ENCODE results near the gene PCGF3.

PCGF3 gene

GRCh38 chr4:663046-663437 lies 42.6 kb upstream of the PCGF3 start:
- ATAC-seq = no peak
- no peak for TF ChIP-seq ZNF70 (CRISPR knock-in tag; IDR thresholded peaks at IDR 0.05)
- no peak for TF ChIP-seq ZC3H10 (CRISPR knock-in tag; IDR thresholded peaks at IDR 0.05)
- no peak for TF ChIP-seq ISL1 (CRISPR knock-in tag; IDR thresholded peaks at IDR 0.05)
- no peak for TF ChIP-seq ARNTL (CRISPR knock-in tag; IDR thresholded peaks at IDR 0.05; ENCODE audit: borderline replicate concordance, low read depth)
- no peak for TF ChIP-seq OSR1 (CRISPR knock-in tag; IDR thresholded peaks at IDR 0.05)
- TF ChIP-seq CREB5 (CRISPR knock-in tag; IDR thresholded peaks at IDR 0.05; ENCODE audit: low read depth) = no peak
- TF ChIP-seq CSDC2 (CRISPR knock-in tag; IDR thresholded peaks at IDR 0.05) = no peak

GRCh38 chr4:663438-664428 lies 41.9 kb upstream of the PCGF3 start:
- ATAC-seq = peak; percentile 61
- TF ChIP-seq ZNF70 (CRISPR knock-in tag; IDR thresholded peaks at IDR 0.05) (peak; percentile 77), GLIS3 (CRISPR knock-in tag; IDR thresholded peaks at IDR 0.05) (no peak)

- ATAC-seq = no peak
Measured at GRCh38 chr4:664713-665231, 40.9 kb upstream of the PCGF3 start.

GRCh38 chr4:665381-665750 lies 40.3 kb upstream of the PCGF3 start:
- ATAC-seq = no peak
- TF ChIP-seq ISL1 (CRISPR knock-in tag; IDR thresholded peaks at IDR 0.05) (no peak), RARB (CRISPR knock-in tag; IDR thresholded peaks at IDR 0.05) (no peak), ZC3H10 (CRISPR knock-in tag; IDR thresholded peaks at IDR 0.05) (no peak), POU6F1 (CRISPR knock-in tag; IDR thresholded peaks at IDR 0.05; ENCODE audit: borderline replicate concordance, low read depth) (no peak), CREB5 (CRISPR knock-in tag; IDR thresholded peaks at IDR 0.05; ENCODE audit: low read depth) (no peak), SNAI2 (CRISPR knock-in tag; IDR thresholded peaks at IDR 0.05) (no peak), ZFP3 (CRISPR knock-in tag; IDR thresholded peaks at IDR 0.05) (no peak), ZNF8 (CRISPR knock-in tag; IDR thresholded peaks at IDR 0.05) (no peak), ZNF70 (CRISPR knock-in tag; IDR thresholded peaks at IDR 0.05) (no peak), TOX (CRISPR knock-in tag; IDR thresholded peaks at IDR 0.05; ENCODE audit: borderline replicate concordance) (no peak), BACH2 (CRISPR knock-in tag; IDR thresholded peaks at IDR 0.05; ENCODE audit: borderline replicate concordance) (no peak), PATZ1 (CRISPR knock-in tag; IDR thresholded peaks at IDR 0.05; ENCODE audit: borderline replicate concordance) (no peak), CSRNP3 (CRISPR knock-in tag; IDR thresholded peaks at IDR 0.05) (no peak)

More at GRCh38 chr4:664713-665231, 40.9 kb upstream of the PCGF3 start:
- TF ChIP-seq TOX (CRISPR knock-in tag; IDR thresholded peaks at IDR 0.05; ENCODE audit: borderline replicate concordance) (no peak), ZC3H10 (CRISPR knock-in tag; IDR thresholded peaks at IDR 0.05) (no peak), CREB5 (CRISPR knock-in tag; IDR thresholded peaks at IDR 0.05; ENCODE audit: low read depth) (no peak), SNAI2 (CRISPR knock-in tag; IDR thresholded peaks at IDR 0.05) (no peak), RARB (CRISPR knock-in tag; IDR thresholded peaks at IDR 0.05) (no peak), ZNF8 (CRISPR knock-in tag; IDR thresholded peaks at IDR 0.05) (no peak), ESRRG (CRISPR knock-in tag; IDR thresholded peaks at IDR 0.05) (no peak), CSRNP3 (CRISPR knock-in tag; IDR thresholded peaks at IDR 0.05) (no peak), ZNF70 (CRISPR knock-in tag; IDR thresholded peaks at IDR 0.05) (no peak), BACH2 (CRISPR knock-in tag; IDR thresholded peaks at IDR 0.05; ENCODE audit: borderline replicate concordance) (no peak), CSDC2 (CRISPR knock-in tag; IDR thresholded peaks at IDR 0.05) (no peak), ZFP3 (CRISPR knock-in tag; IDR thresholded peaks at IDR 0.05) (no peak)

Data from SK-N-SH treated with all-trans-retinoic acid at 6 μM for 48 hours (cell line).